K562 (cell line): Measurements from ENCODE around the gene THUMPD1. TPM values are rescaled to one million over a fixed set of nuclear protein-coding genes. Genes with fewer than 3 reads are reported as not detected.
A peak's percentile ranks its signal among the peaks of the same experiment; 100 is the strongest.

Experiments
- ARID3A ChIP-seq: IDR thresholded peaks from 2 replicates; pipeline ENCODE4 v1.6.1; 2012; ENCODE audit warnings: low read depth, low read length, improper control_type of control experiment, borderline replicate concordance
- ASH1L ChIP-seq: fragments of 450-650 bp; IDR thresholded peaks from 2 replicates; pipeline ENCODE4 v1.6.1; 2018; ENCODE audit warnings: borderline replicate concordance, mild to moderate bottlenecking, low read depth; ENCODE audit not compliant: partially characterized antibody
- CREB3 ChIP-seq: fragments of 450-650 bp; conservative IDR thresholded peaks from 2 replicates; pipeline ENCODE4 v1.6.1; 2016; ENCODE audit warnings: missing genetic modification characterization, low read depth, mild to moderate bottlenecking, missing compliant biosample characterization, moderate library complexity
- FOXK2 ChIP-seq, 2 experiments: fragments of 450-650 bp; IDR thresholded peaks in 1 of 2; conservative IDR thresholded peaks in 1 of 2; 2 replicates each; pipeline ENCODE4 v1.6.1; 2016; ENCODE audit warnings: low read depth in 2 of 2, mild to moderate bottlenecking in 1 of 2
- GABPB1 ChIP-seq: sonication (generic); formaldehyde crosslinking; IDR thresholded peaks from 2 replicates; pipeline ENCODE4 v1.8.0; 2022; ENCODE audit warnings: mild to moderate bottlenecking, missing genetic modification reagents
- GTF2E2 ChIP-seq: fragments of 200-800 bp; sonication (Bioruptor generic); IDR thresholded peaks from 2 replicates; pipeline ENCODE4 v1.6.1; 2016; ENCODE audit warnings: missing genetic modification characterization, missing compliant biosample characterization
- HDAC1 ChIP-seq, 2 experiments: fragments of 450-650 bp; IDR thresholded peaks; 2 replicates each; pipeline ENCODE4 v1.6.1; 2016 to 2017; ENCODE audit warnings: inconsistent platforms in 1 of 2, mild to moderate bottlenecking in 1 of 2, moderate library complexity in 1 of 2
- KAT7 ChIP-seq: sonication (generic); formaldehyde crosslinking; IDR thresholded peaks from 2 replicates; pipeline ENCODE4 v1.8.0; 2022; ENCODE audit warnings: missing genetic modification reagents, mild to moderate bottlenecking, borderline replicate concordance
- MAX ChIP-seq: sonication (generic); formaldehyde crosslinking; IDR thresholded peaks from 2 replicates; pipeline ENCODE4 v1.9.0; 2022; ENCODE audit warnings: mild to moderate bottlenecking, missing genetic modification reagents
- MEF2D ChIP-seq: conservative IDR thresholded peaks from 2 replicates; pipeline ENCODE4 v1.6.1; 2016; ENCODE audit warnings: low read depth, missing genetic modification characterization, missing compliant biosample characterization
- MTF1 ChIP-seq: fragments of 250-450 bp; sonication (Bioruptor Pico); IDR thresholded peaks from 2 replicates; pipeline ENCODE4 v1.9.0; 2021; ENCODE audit warnings: moderate library complexity, mild to moderate bottlenecking, inconsistent platforms, borderline replicate concordance
- NEUROD1 ChIP-seq: fragments of 150-350 bp; IDR thresholded peaks from 2 replicates; pipeline ENCODE4 v1.6.1; 2014; ENCODE audit warnings: borderline replicate concordance, low read length, low read depth; ENCODE audit not compliant: partially characterized antibody
- NFE2L1 ChIP-seq: fragments of 450-650 bp; IDR thresholded peaks from 2 replicates; pipeline ENCODE4 v1.6.1; 2016; ENCODE audit warnings: missing genetic modification characterization, low read depth, mild to moderate bottlenecking, missing compliant biosample characterization, moderate library complexity, borderline replicate concordance
- WHSC1 ChIP-seq: IDR thresholded peaks from one replicate; pipeline ENCODE4 v1.6.1; 2012; ENCODE audit warnings: low read length, control low read depth, inconsistent platforms
- XRCC5 ChIP-seq: fragments of 200-400 bp; formaldehyde crosslinking; IDR thresholded peaks from 2 replicates; pipeline ENCODE4 v1.6.1; 2017; ENCODE audit warnings: low read depth, mild to moderate bottlenecking, low read length
- ZBTB8A ChIP-seq: fragments of 450-650 bp; IDR thresholded peaks from 2 replicates; pipeline ENCODE4 v1.6.1; 2018; ENCODE audit warnings: mild to moderate bottlenecking, moderate library complexity; ENCODE audit not compliant: partially characterized antibody
- ZNF140 ChIP-seq: fragments of 250-450 bp; sonication (Bioruptor Pico); IDR thresholded peaks from 2 replicates; pipeline ENCODE4 v1.8.0; 2021; ENCODE audit warnings: moderate library complexity, mild to moderate bottlenecking, inconsistent platforms
- ZNF263 ChIP-seq: sonication (generic); formaldehyde crosslinking; IDR thresholded peaks from 2 replicates; pipeline ENCODE4 v1.8.0; 2022; ENCODE audit warnings: mild to moderate bottlenecking, missing genetic modification reagents, borderline replicate concordance
- ZNF431 ChIP-seq: sonication (generic); formaldehyde crosslinking; IDR thresholded peaks from 2 replicates; pipeline ENCODE4 v1.8.0; 2022; ENCODE audit warnings: mild to moderate bottlenecking, missing genetic modification reagents
- ZNF436 ChIP-seq: fragments of 250-450, 450-650 bp; sonication (Bioruptor Pico); formaldehyde crosslinking; IDR thresholded peaks from 2 replicates; pipeline ENCODE4 v1.7.0; 2020; ENCODE audit warnings: mild to moderate bottlenecking
- ZNF511 ChIP-seq: sonication (generic); formaldehyde crosslinking; IDR thresholded peaks from 2 replicates; pipeline ENCODE4 v1.8.0; 2022; ENCODE audit warnings: mild to moderate bottlenecking, missing genetic modification reagents
- polyA plus RNA-seq, 8 experiments: library from polyadenylated mRNA; depleted of rRNA in 4 of 8; stranded (reverse) in 5 of 8; unstranded in 3 of 8; fragments of >200 nt; fragmentation: Nextera tagmentation in 2 of 8; fragmentation: Illumina TruSeq in 1 of 8; extraction: Ambion mirVana in 2 of 8; extraction: Trizol in 1 of 8; gene quantifications; 2 replicates each; pipeline versions ENCODE4 v1.2.1 to v1.2.3, GENCODE V29; 2011 to 2014; ENCODE audit warnings: inconsistent platforms in 1 of 8, missing spikeins in 1 of 8
- total RNA-seq, 7 experiments: library from RNA; depleted of rRNA in 6 of 7; stranded (reverse); fragments of >200 nt in 6 of 7; fragmentation: Illumina TruSeq in 2 of 7; extraction: Trizol in 2 of 7; gene quantifications; 2 replicates each; pipeline versions ENCODE4 v1.2.1 to v1.2.3, GENCODE V29; 2011 to 2021; ENCODE audit warnings: low replicate concordance in 1 of 7

Gene THUMPD1
- total and polyA plus RNA-seq, 9 of the 15 experiments (the other 6 are each of a cell fraction or from before 2014, with no cell fraction given) = 37.8 to 101 (median 56.8) TPM

- TF ChIP-seq NEUROD1 (no peak), MEF2D (tag) (no peak), GTF2E2 (tag) (peak; percentile 87; the same call in 1 of the 2 replicates), ZBTB8A (no peak), WHSC1 (no peak), NFE2L1 (tag) (no peak), ARID3A (0 out of 2 replicates have a peak, but pooled peaks have one; percentile 14), KAT7 (no peak), ZNF140 (CRISPR knock-in tag) (no peak), MAX (CRISPR knock-in tag) (peak; percentile 60; the same call in 1 of the 2 replicates), ZNF511 (no peak), ASH1L (no peak), ZNF263 (peak; percentile 89), FOXK2 (conservative IDR thresholded peaks at IDR 0.05 in 1 of 2, IDR thresholded peaks at IDR 0.05 in 1 of 2; ENCODE audit: low read depth in 2 of 2) (peak in 1 of 2 experiments; percentile 50; a peak in 2 of 4 replicates), CREB3 (no peak), MTF1 (CRISPR knock-in tag) (no peak), XRCC5 (no peak), HDAC1 (IDR thresholded peaks at IDR 0.05) (peak in 1 of 2 experiments; percentile 62; a peak in 2 of 4 replicates), GABPB1 (CRISPR knock-in tag) (0 out of 2 replicates have a peak, but pooled peaks have one; percentile 28), ZNF431 (CRISPR knock-in tag) (no peak), ZNF436 (CRISPR knock-in tag) (no peak)
These were observed 22.0 kb upstream of the THUMPD1 start, which contains the start of gene ACSM3 (continued) for GRCh38 chr16:20763461-20764232.
